Measurements from ENCODE around the gene BNC2.
"Not testable (repeated sequence)": the region's sequence is repeated elsewhere in the genome, so short reads cannot be mapped to it uniquely, and the experiment has no call there.

GRCh38 chr9:16480584-16480983 is 389.9 kb downstream of the BNC2 start:
- not testable (repeated sequence) for TF ChIP-seq CTCF (conservative IDR thresholded peaks at IDR 0.05; ENCODE audit: low read length); EZH2phosphoT487 (IDR thresholded peaks at IDR 0.05; ENCODE audit: borderline replicate concordance, low read depth, low read length)

Data from OCI-LY7 (cell line).